Regular cardiac myocyte (primary cell): Measurements from ENCODE around the gene CDC25B. TPM values are rescaled to one million over a fixed set of nuclear protein-coding genes. Genes with fewer than 3 reads are reported as not detected.

Source experiments
- total RNA-seq: library from RNA; depleted of rRNA; stranded (reverse); fragments of >200 nt; gene quantifications from 2 replicates; pipeline ENCODE4 v1.2.3, GENCODE V29; 2014

The CDC25B gene
- total RNA-seq, result 7.9 and 21.5 TPM in 2 replicates

DNA sequence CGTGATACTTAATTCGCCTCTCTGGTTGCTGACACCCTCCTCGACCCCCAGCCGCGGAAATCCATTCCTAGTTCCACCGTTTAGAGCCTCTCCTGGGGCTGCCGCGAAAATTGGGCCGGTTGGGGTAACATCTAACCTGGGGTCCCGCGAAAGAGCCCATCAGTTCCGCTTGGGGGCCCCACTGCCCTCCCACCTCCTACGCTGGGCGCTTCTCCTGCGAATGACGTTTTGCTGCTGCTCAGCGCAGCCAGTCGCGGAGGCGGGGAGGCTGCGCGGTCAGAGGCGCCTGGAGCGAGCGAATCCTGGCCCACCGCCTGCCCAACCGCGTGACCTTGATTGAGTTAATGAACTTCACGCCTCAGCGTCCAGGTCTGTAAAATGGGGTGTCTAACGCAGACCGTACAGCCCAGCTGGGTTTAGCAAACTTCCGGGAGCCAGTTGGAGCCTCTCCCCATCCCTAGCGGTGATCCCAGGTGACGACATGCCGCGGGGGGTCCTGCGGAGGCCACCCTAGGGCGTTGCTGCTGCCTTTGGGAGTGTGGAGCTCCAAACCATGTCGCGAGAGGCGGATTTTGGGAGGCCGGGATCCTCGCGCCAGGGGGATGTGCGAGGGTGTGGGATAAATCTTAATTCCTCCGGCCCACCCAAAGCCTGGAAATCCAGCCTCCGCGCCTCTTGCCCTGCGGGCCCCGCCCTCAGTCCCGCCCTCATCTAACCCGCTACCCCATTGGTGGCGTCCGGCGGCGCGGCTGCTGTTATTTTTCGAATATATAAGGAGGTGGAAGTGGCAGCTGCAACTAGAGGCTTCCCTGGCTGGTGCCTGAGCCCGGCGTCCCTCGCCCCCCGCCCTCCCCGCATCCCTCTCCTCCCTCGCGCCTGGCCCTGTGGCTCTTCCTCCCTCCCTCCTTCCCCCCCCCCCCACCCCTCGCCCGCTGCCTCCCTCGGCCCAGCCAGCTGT is at the start of gene CDC25B:
CDC25B (plus strand) TSS at position 800 of the 958 bp plus-strand sequence. CDS start 222 bp downstream, outside the sequence.

DNA sequence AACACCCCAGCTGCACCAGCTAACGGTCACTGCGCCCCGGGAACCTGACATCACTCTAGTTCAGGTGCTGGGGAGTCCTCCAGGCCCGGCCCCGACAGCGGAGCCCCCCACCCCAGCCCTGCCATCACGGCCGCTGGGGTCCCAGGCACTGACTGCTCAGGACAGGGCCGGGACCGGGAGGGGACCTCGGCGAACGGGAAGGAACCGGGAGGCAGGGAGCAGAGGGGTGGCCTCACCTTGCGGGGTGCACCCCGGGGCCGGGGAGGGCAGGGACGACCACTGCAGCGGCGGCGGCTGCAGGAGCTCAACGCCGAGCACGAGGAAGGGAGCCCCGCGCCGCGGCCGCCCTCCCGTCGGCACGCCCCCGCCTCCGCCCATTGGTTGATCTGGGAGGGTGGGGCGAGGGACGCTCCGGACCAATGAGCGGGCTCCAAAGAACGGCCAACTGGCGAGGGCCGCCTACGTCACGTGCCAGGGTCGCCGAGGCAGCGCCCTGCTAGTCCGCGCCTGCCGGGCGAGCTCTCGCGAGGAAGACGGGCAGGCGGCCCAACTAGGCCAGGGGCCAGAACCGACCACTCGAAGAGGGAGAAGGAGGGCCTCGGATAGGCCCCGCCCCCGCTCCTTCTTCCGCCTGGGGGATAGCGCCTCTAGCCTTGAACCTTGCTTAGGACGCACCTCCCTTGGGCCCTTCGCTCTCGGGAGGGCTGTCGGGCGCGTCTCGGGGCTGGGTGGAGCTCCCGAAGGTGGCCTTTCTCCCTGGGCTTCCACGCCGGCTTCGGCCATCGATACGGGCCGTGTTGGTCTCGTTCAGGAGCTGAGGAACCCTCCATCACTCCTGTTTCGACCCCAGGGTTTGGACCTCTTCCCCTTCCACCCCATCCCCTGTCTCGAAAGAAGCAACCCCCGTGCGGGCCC is 28.4 kb upstream of the CDC25B start, which contains the start of gene ADISSP:
ADISSP (minus strand) TSS at position 327 of the 915 bp plus-strand sequence. CDS start 7,653 bp downstream, outside the sequence.

DNA sequence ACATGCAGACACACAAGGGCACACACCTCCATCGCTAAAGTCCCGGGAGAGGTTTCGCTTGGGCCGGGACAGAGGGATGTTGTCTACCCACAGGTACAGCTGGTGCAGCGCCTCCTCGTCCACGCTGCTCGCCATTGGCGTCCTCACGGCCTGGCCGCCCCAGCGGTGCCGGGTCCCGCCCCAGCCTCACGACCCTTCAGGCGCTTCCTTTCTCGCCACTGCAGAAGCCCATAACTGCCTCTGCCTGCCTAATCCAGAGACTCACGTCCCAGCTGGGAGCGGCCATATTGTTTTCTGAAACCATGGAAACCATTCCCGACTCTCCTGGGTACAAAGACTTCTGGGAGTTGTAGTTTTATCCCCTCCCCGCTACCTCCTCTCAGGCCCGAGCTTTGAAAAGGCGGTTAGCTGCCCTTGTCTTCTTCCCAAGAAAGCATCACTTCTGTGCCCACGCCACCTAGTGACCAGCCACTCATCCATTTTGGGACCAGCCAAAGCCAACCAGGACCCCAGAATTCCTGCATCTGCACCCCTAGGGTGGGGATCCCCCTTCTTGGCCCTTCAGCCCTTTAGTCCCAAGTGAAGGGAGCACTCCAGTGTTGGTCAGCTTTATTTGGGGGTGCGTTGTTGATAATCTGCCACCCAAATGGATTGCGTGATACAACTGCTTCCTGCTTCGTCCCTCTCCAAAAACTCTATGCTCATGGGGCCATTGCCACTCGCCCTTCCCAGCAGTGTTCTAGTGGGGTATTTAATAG is 14.8 kb upstream of the CDC25B start, which contains the start of gene SPEF1:
SPEF1 (minus strand) TSS at position 296 of the 758 bp plus-strand sequence; CDS start at position 135, 161 bp downstream.

DNA sequence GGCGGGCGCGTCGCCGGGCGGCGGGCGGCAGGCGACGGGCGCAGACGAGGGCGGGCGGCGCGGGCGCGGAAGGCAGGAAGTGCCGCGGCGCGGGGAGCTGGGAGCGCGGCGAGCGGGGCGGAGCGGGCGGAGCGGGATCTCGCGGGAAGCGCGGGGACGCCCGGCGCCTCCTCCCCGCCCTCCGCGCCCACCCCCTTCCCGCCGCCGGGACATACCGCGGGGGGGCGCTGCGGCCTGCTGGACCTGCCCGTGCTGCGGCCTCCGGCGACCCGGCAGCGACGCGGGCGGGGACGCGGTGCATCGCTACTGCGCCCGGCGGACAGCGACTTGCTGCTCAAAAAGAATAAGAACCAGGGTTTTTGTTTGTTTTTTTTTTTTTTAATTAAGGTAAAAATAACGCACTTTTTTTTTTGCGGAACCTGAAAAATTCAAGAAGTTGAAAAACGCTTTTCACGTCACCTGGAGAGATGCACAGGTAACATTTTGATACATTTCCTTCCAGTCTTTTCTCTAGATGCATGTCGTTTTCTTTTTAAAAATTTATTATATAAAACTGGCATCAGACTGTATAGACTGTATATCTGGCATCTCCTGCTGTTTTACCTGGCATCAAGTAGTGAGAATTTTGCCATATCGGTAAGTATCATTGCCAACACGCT is 9.3 kb upstream of the CDC25B start, which contains the start of gene CENPB:
CENPB (minus strand) TSS at position 76 of the 659 bp plus-strand sequence. CDS start 257 bp downstream, outside the sequence.

DNA sequence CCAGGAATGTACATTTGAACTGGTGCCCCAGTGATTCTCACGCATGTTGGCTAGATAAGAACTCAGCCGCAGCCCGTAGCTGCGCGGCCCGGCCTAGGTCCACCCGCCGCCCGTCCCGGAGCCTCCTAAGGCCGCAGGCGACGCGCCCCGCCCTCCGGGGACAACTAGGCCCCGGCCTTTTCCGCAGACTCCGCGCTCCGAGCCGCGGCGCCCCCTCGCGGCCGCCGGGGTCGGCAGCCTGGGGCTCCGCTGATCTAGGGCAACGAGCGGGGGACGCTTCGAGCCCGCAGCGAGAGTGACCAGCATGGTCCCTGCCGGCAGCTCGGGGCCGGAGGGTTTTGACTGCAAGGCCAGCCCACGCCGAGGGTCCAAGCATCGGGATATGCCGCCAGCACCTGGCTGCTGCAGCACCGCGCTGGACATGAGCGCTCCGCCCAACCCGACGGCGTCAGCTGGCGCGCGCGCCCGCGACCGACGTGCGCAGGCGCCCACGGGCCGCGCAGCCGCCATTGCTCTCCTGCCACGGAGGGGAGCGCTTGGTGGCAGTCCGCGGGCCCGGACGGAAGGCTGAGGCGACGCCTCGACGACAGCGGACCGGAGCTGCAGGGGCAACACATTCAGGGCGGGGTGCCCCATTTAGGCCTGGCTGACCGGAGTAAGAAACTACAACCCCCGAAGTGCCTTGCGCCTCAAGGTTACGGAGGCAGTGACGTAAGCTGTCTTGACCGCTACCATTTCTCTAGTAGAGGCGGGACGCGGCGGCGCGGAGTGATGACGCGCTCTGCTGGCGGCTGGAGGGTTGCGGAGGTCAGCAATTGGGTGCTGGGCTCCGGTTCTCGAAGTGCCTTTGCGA is 24.2 kb downstream of the CDC25B start, which contains the start of gene AP5S1:
AP5S1 (plus strand) TSS at position 500 of the 853 bp plus-strand sequence. CDS start 1,571 bp downstream, outside the sequence.

DNA sequence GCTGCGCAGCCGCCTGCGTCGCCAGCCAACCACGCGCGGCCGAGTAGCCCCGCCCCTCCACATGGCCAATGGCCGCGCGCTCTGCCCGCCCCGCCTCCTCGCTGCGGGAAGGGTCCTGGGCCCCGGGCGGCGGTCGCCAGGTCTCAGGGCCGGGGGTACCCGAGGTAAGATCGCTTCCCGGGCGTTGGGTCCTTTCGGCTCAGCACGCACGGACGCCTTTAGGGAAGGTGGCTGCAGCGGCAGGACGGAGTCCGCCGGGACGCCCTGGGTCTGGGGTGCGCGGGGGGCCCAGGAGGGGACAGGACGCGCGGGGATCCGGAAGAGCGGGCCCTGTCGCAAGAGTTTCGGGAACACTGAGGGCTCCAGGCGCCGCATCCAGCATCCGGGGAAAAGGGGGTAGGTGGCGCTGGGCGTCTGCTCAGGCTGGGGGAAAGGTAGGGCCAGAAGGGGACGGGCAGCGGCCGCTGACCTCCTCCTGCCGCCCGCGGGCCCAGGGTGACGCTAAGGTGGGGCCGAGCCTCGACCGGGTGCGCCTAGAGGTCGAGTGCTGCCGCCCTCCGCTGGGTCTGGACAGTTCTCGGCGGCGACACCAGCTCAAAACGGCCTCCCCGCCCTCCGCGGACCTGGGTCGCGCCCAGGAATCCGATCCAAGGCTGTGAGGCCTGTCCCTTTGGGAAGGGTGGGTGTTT is 50.8 kb downstream of the CDC25B start, which contains the start of gene MAVS:
MAVS (plus strand) TSS at position 95 of the 689 bp plus-strand sequence. CDS start 7,791 bp downstream, outside the sequence.

Other genes starting within 250 kb of the CDC25B start
- gene GFRA4, start 132.9 kb upstream of the CDC25B start, total RNA-seq, result not detected in 2 replicates
- 1.2 and 1.7 TPM in 2 replicates for gene ADAM33, start 114.3 kb upstream of the CDC25B start, total RNA-seq
- gene SIGLEC1, start 83.7 kb upstream of the CDC25B start, total RNA-seq, result under 0.01 TPM in 1 of 2 replicates, not detected in the other
- gene HSPA12B, start 63.6 kb upstream of the CDC25B start, total RNA-seq, result 0.28 TPM in 1 of 2 replicates, not detected in the other
- 11.3 and 30.1 TPM in 2 replicates for gene ADISSP, start 28.6 kb upstream of the CDC25B start, total RNA-seq
- gene SPEF1, start 14.9 kb upstream of the CDC25B start, total RNA-seq, result under 0.01 and 0.19 TPM in 2 replicates
- 102 and 179 TPM in 2 replicates for gene CENPB, start 9.6 kb upstream of the CDC25B start, total RNA-seq
- 12.1 and 18.6 TPM in 2 replicates for gene AP5S1, start 24.2 kb downstream of the CDC25B start, total RNA-seq
- gene MAVS, start 50.5 kb downstream of the CDC25B start, total RNA-seq, result 11.3 and 19.4 TPM in 2 replicates
- 60.0 and 63.1 TPM in 2 replicates for gene PANK2, start 93.1 kb downstream of the CDC25B start, total RNA-seq
- gene RNF24, start 219.2 kb downstream of the CDC25B start, total RNA-seq, result 10.1 and 11.1 TPM in 2 replicates